Measurements from ENCODE around the gene FRY. TPM values are rescaled to one million over a fixed set of nuclear protein-coding genes. Genes with fewer than 3 reads are reported as not detected.

The FRY gene
- total RNA-seq, 4 donors from 2014 or later: 5.8 to 17.4 (median 12.0) TPM

GRCh38 chr13:32272021-32272683, 240.6 kb downstream of the FRY start:
- Histone ChIP-seq H3K4me1 (no peaks in the 10 kb centered on the region), H3K4me3 (no peak overlapping the region), H3K36me3 (peaks cover 0 to 33% (median 0%) of the 10 kb centered on the region in 3 donors), H3K27ac (peak overlapping the region in 1 of 4 donors; percentile 34), H3K9me3 (no peaks in the 10 kb centered on the region), H3K27me3 (no peaks in the 10 kb centered on the region)
- intact Hi-C loops (cut with DNase I): no loop called here
- TF ChIP-seq CTCF (IDR thresholded peaks at IDR 0.05) (no peak), POLR2A (IDR thresholded peaks at IDR 0.05) (no peak)
- no peak for DNase-seq
- WGBS, 2 donors: 58 to 68% methylated on average over 4 of the region's 4 CpGs

- H3K27ac ChIP-seq: no peak overlapping the region
- H3K27me3 ChIP-seq: no peaks in the 10 kb centered on the region
- no peak for DNase-seq
- WGBS, 2 donors: 30 to 80% methylated on average over 1 of the region's 1 CpG
- no peaks in the 10 kb centered on the region for H3K9me3 ChIP-seq
- intact Hi-C loops (cut with DNase I): no loop called here
- H3K36me3 ChIP-seq: peaks cover 0 to 48% (median 0%) of the 10 kb centered on the region in 3 donors
- no peak overlapping the region for H3K4me3 ChIP-seq
- H3K4me1 ChIP-seq: no peaks in the 10 kb centered on the region
- TF ChIP-seq CTCF (IDR thresholded peaks at IDR 0.05): no peak
- TF ChIP-seq POLR2A (IDR thresholded peaks at IDR 0.05): no peak
These were observed 246.3 kb downstream of the FRY start for GRCh38 chr13:32277839-32278238.

GRCh38 chr13:32278426-32278825, 246.9 kb downstream of the FRY start:
- no peaks in the 10 kb centered on the region for H3K27me3 ChIP-seq
- 69 to 77% methylated on average over 3 of the region's 3 CpGs for WGBS, 2 donors
- peaks cover 0 to 48% (median 0%) of the 10 kb centered on the region in 3 donors for H3K36me3 ChIP-seq
- no peaks in the 10 kb centered on the region for H3K9me3 ChIP-seq
- H3K4me3 ChIP-seq: no peak overlapping the region
- intact Hi-C loops (cut with DNase I): no loop called here
- no peaks in the 10 kb centered on the region for H3K4me1 ChIP-seq
- H3K27ac ChIP-seq: no peak overlapping the region
- TF ChIP-seq CTCF (IDR thresholded peaks at IDR 0.05) (no peak), POLR2A (IDR thresholded peaks at IDR 0.05) (no peak)
- no peak for DNase-seq

GRCh38 chr13:32281096-32281495, 249.5 kb downstream of the FRY start:
- Histone ChIP-seq H3K9me3 (no peaks in the 10 kb centered on the region), H3K4me3 (no peak overlapping the region), H3K36me3 (peaks cover 0 to 37% (median 0%) of the 10 kb centered on the region in 3 donors), H3K27me3 (no peaks in the 10 kb centered on the region), H3K27ac (no peak overlapping the region), H3K4me1 (peaks cover 0 to 14% (median 0%) of the 10 kb centered on the region in 3 donors)
- DNase-seq: no peak
- TF ChIP-seq POLR2A (IDR thresholded peaks at IDR 0.05): no peak
- TF ChIP-seq CTCF (IDR thresholded peaks at IDR 0.05): no peak
- WGBS, 2 donors: 60 to 93% methylated on average over 1 of the region's 1 CpG
- intact Hi-C loops (cut with DNase I): no loop called here

GRCh38 chr13:32282096-32282711, 250.6 kb downstream of the FRY start:
- H3K27ac ChIP-seq: no peak overlapping the region
- H3K4me3 ChIP-seq: no peak overlapping the region
- H3K27me3 ChIP-seq: no peaks in the 10 kb centered on the region
- intact Hi-C loops (cut with DNase I): no loop called here
- TF ChIP-seq POLR2A (IDR thresholded peaks at IDR 0.05): no peak
- no peak for TF ChIP-seq CTCF (IDR thresholded peaks at IDR 0.05)
- no peaks in the 10 kb centered on the region for H3K9me3 ChIP-seq
- H3K36me3 ChIP-seq: peaks cover 0 to 29% (median 0%) of the 10 kb centered on the region in 3 donors
- DNase-seq: no peak
- 72 to 75% methylated on average over 2 of the region's 2 CpGs for whole genome bisulfite sequencing, 2 donors
- H3K4me1 ChIP-seq: peaks cover 0 to 14% (median 0%) of the 10 kb centered on the region in 3 donors
